GM19351 (cell line): ENCODE results near the gene PHC2.

ENCODE experiments used
- ATAC-seq: cut with Tn5 transposase; IDR thresholded peaks from one replicate; pipeline ENCODE4 v1.9.1; 2021; ENCODE audit warnings: mild to moderate bottlenecking, moderate library complexity; ENCODE audit not compliant: unreplicated experiment

The PHC2 gene

DNA sequence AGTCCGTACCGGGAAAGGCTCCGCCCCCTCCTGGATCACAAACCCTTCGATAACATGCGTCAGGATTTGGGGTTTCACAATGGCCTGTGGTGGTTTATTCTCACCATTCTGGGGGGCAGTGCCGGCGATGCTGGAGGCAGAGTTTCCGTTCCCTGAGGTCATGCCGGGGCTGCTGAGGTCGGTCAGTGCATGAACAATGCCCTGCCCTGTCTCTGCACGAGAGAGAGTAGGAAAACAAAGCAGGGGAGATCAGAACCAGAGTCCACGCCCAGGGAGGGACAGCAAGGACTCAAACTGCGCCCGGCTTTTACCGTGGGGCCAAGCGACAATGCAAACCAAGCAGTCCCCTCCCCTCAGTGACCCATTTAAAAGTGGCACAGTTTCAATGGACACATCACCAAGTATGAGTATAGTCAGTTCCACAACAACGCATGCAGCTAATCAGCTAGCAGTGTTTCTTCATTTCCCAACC is 96.8 kb downstream of the PHC2 start:
- no peak for ATAC-seq

GRCh38 chr1:33332881-33333280 is 98.0 kb downstream of the PHC2 start:
- no peak for ATAC-seq

DNA sequence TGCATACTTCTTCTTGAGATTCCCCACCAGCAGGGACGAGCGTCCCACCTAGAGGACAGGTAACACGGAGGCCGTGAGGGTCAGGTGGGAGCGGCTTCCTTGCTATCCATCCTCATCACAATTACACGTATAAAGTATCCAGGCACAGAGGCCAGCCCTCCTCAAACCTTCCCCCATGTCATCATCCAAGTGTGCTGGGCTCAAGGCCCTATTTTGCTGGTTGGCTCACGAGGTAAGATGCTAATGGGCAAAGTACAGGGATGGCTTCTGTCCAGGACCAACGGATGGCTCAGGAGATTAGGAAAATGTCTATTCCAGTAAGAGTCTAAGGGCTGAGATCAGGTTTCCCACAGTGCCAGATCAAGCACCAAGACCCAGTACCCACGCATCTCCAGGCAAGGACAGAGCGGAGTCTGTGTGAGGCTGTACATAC is 98.5 kb downstream of the PHC2 start:
- no peak for ATAC-seq

DNA sequence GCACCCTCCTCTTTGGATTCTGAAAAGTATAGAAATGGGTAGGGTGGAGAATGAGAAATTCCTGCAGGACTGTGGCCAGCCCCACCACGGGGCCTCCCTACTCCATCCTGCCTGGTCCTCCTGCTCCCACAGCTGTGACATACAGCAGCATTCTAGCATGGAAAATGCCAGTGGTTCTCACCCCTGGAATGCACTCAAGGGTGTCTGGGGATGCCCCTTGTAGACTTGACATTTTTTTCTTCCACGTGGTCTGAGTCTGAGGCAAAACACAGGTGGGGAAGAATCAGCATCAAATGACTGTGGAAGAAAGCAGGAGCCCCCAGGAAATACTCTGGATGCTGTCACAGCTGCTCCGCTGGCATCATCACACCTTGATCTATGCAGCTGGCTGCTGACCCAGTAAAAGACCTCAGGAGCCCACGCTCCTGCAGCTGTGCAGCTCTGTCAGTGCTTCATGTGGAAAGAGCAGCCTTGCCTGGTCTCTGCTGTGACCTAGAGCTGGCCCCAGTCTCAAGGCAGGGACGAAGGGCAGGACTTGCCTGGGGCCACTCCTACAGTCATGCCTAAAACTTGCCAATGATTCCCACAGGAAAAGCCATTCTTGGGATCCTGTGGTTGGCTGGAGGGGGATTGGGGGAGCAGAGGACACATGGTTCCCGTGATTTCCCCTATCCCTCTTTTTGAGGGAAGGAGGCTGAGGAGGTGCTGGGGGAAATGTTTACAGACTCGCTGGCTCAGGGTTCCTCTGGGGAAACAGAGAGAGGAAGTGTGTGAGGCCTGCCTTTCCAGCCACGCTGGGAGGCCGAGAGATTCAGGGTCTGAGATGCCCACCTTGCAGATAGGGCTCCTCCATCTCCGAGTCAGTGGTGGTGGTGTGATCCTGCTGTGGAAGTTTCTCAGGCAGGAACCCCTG is 99.2 kb downstream of the PHC2 start:
- no peak for ATAC-seq

DNA sequence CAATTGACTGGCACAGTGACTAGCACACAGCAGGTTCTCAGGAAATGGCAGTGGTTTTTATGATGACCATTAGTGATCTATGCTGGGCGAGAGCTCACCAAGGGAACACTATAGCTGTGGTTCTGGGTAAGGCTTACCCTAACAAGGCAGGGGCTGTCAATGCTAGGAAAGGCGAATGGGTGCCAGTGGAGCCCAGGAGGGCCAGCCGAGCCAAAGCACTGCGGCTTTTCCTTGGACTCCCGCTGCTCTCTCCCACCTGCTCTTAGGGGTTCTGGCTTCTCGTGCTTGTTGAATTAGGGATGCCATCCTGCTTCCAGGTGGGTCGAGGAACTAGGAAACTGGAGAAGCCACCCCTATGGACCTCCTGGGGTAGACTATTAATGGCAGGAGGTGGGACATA is 100.0 kb downstream of the PHC2 start:
- no peak for ATAC-seq

GRCh38 chr1:33330361-33330890 is 100.5 kb downstream of the PHC2 start:
- ATAC-seq: no peak

DNA sequence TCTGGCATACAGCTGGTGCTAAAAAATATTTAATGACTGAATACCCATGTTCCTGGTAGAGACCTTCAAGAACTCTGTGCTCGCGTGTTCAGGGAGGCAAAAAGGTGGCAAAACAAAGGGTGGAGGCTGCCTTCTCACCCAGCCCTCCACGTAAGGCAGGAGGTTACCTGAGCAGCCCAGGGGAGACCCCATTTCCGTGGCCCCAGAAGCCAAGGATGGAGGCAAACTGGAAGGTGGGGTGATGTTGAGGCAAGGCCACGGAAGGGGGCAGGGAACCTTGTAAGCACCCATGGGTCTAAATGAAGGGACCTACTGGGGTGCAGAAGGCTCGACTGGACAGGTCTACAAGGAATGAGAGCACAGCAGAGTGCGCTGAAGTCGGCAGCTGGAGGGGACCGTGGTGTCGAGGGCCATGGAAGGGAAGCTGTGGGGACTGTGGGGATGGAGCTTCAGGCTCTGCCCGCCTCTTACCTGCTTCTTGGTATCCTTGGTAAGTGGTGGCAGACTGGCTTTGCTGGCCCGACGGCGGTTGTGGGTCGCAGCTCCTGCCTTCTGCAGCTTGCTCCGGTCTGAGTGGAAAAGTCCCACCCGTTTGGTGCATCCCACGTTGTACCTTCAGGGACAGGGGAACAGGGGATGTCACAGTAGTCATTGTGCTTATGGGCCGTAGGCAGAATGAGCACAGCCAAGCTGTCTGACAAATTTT is 101.1 kb downstream of the PHC2 start:
- ATAC-seq: no peak

- no peak for ATAC-seq
These were observed 102.1 kb downstream of the PHC2 start for GRCh38 chr1:33328817-33329216.

DNA sequence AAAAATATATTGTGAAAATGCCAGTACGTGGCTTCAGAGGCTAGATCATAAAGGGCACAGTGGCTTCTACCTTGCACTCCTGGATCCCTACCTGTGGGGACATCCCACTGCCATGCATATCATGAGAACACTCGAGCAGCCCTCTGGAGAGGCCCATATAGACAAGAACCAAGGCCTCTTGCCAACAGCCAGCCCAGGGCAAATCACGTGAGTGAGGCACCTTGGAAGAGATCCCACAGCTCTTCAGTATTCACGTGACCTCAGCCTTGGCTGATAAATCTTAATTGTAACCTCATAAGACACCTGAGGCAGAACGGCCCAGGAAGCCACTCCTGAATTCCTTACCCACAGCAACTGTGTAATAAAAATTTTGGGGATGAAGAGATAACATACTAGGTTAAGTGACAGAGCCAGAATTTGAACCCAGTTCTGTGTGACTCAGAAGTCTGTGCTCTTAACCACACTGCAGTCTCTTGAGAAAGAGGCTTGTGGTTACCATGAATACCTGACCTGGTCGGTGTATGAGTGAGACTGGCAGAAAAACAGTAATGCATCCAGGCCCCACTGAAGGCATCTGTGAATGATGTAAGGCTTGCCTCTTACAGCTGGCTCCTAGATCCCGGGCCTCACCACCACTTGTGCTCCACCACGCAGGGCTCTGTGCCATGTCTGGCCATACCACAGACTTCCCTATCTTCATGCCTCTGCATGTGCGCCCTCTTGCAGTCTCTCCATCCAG is 103.1 kb downstream of the PHC2 start:
- ATAC-seq: no peak

- no peak for ATAC-seq
These were observed 104.1 kb downstream of the PHC2 start for GRCh38 chr1:33326785-33327184.

DNA sequence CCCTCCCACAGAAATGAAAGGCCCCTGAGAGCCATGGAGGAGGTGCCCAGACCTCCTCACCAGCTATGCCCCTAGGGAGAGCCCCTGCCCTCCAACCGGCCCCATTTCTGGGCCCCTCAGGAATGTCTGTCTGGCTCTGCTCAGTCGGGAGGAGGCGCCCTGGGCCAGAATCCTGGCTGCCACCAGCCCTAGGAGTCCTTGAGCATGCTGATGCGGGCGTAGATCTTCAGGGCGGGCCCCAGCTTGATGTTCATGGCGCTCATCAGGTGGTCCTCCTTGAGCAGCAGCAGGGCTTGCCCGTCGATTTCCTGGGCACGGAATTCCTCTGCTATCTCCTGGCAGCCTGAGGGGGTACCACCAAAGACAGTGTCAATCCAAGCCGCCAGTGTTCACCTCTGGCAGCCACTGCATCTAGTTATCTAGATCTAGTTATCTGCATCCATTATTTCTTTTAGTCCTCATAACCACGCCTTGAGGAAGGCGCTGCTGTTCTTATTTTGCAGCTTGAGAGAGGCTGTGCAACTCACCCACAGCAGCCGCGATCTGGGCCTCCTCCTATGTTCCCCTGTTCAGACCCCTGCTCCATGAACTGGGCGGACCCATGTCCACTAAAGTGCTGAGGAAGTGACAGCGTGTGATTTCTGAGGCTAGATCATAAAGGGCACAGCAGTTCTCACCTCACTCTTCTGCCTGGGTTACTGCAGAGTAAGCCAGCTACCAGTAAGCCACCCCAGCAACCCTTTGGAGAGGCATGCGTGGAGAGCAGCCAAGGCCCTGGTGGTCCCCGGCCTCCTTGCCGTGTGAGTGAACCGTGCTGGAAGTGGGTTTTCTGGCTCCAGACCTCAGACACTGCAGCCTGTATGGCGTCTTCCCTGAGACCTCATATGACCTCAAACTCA is 106.0 kb downstream of the PHC2 start:
- ATAC-seq: no peak

DNA sequence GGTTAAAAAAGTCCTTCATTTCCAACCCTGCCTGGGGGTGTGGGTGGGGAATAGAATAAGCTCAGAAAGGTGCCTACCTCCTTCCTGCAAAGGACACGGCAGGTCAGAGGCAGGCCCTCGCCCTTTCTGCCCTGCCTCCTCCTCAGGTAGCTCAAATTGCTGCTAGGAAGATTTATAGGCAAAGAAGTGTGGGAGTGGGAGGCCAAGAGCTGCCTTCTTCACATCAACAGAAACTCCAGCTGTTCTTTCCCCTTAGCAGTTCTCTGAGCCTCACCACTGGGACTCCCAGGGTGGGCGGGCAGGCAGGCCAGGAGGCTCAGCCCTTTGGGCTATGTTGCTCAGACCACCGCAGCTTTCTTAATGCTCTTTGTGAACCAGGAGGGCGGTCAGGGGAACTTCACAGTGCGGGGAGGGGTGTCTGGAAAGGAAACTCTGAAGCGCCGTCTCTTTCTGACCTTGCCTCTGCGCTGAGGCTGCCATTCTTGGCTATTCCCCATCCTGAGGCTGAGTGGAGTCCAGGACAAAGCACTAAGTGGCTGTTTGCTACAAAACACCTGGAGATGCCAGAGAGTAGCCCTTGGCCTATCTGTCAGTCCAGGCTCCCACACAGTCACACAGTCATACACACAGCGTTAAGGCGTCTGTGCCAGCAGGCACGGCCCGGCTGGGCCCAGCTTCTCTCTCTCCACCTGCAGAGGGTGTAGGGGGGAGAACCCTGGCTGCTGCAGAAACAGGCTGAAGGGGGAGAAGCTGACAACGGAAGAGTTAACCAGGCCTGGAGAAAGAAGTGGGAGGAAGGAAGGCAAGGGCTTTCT is 107.0 kb downstream of the PHC2 start:
- no peak for ATAC-seq

- no peak for ATAC-seq
These were observed 107.9 kb downstream of the PHC2 start for GRCh38 chr1:33322870-33323585.

- no peak for ATAC-seq
These were observed 108.8 kb downstream of the PHC2 start for GRCh38 chr1:33322109-33322508.

- ATAC-seq: no peak
These were observed 109.7 kb downstream of the PHC2 start for GRCh38 chr1:33321178-33321577.

DNA sequence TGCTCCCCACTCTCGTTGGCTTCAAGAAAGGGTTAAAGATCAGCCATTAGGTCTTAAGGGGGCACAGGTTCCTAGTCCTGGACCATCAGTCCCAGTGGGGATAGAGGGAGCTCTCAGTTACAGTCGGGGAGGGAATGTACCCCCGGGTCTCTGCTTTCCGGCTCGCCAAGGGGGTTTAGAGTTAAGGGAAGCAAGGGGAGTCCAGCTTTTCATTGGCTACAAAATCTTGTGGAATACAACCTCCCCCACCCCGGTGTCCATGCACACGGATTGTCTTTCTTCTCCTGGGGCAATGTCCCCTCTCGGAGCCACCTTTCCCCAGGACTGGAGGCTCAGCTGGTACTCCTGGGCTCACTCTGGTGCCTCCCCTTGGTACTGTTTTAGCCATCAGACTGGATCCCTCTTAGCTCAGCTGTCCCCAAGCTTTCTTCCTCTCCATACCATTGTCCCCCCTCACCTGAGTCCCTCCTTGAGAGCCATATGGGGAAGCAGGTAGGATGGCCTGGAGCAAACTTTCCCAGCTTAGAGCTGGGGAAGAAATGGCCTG is 110.2 kb downstream of the PHC2 start, which contains the start of gene A3GALT2:
TSS of gene A3GALT2 (minus strand) at position 480 of the 547 bp plus-strand sequence. CDS start at position 480, 0 bp downstream.
- ATAC-seq: no peak

DNA sequence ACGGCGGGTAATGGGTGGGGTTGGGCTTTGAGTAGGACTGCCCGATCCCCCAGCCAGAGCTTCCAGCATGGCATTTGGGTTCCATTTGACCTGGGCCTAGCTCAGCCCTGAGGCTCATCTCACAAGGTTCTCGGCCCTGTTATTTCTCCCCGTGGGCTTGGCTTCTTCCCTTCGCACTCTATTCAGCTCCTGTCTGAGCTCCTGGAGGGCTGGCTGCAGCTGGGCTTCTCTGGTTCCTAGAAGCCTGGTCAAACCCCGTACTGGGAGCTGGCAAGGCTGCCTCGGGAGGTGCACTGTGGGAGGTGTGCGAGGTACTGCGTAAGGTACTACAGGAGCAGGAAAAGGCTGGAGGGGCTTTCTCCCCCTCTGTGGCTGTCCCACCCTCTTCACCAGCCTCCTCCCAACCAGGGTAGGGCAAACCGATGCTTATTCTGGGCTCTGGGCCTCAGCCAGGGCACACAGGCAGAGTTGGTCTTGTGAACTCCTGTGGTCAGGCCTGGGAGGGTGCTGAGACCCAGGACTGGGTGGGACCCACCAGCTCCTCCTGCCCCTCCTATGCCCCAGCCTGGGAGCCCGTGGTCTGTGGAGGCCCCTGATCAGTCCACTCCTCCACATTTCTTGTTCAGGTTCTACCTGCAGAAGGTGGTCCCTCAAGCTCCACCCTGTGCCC is 110.8 kb downstream of the PHC2 start:
- no peak for ATAC-seq
